ENCODE measurements around the gene PSMB3.

DNA sequence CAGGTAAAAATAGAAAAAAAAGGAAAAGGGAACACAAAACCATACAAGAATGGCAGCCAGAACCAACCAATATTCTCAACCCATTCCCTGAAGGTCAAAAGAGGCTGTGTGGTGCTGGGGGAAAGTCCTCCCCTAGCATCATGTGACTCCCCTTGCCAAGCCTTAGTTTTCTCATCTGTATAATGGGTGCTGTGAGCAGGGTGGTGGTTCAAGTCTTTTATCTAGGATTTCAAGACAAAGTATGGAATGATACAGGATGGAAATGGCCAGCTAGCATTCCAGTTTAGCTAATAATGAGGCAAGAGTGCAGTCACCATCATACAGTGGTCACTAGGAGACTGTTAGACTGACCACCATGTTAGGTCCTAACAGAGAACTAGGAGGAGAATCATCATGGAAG lies 20.7 kb downstream of the PSMB3 start:
- TF ChIP-seq, protein P1, sequence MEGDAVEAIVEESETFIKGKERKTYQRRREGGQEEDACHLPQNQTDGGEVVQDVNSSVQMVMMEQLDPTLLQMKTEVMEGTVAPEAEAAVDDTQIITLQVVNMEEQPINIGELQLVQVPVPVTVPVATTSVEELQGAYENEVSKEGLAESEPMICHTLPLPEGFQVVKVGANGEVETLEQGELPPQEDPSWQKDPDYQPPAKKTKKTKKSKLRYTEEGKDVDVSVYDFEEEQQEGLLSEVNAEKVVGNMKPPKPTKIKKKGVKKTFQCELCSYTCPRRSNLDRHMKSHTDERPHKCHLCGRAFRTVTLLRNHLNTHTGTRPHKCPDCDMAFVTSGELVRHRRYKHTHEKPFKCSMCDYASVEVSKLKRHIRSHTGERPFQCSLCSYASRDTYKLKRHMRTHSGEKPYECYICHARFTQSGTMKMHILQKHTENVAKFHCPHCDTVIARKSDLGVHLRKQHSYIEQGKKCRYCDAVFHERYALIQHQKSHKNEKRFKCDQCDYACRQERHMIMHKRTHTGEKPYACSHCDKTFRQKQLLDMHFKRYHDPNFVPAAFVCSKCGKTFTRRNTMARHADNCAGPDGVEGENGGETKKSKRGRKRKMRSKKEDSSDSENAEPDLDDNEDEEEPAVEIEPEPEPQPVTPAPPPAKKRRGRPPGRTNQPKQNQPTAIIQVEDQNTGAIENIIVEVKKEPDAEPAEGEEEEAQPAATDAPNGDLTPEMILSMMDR (IDR thresholded peaks at IDR 0.05): no peak
- TF ChIP-seq POLR2A (IDR thresholded peaks at IDR 0.05): no peak
